HG02973 (cell line): ENCODE measurements around the gene CENPP.

ENCODE experiments used
- ATAC-seq: cut with Tn5 transposase; IDR thresholded peaks from one replicate; pipeline ENCODE4 v1.9.1; 2021; ENCODE audit warnings: moderate library complexity; ENCODE audit not compliant: unreplicated experiment

Gene CENPP

GRCh38 chr9:92650839-92651621 is 325.3 kb downstream of the CENPP start:
- no peak for ATAC-seq

GRCh38 chr9:92652461-92652860 is 326.7 kb downstream of the CENPP start:
- no peak for ATAC-seq

- no peak for ATAC-seq
Measured at GRCh38 chr9:92654481-92655301, 328.9 kb downstream of the CENPP start.

GRCh38 chr9:92655366-92655765 is 329.6 kb downstream of the CENPP start:
- no peak for ATAC-seq

- no peak for ATAC-seq
Measured at GRCh38 chr9:92655896-92656536, 330.3 kb downstream of the CENPP start.

GRCh38 chr9:92656537-92656925 is 330.8 kb downstream of the CENPP start:
- ATAC-seq = no peak

GRCh38 chr9:92657296-92658094 is 331.7 kb downstream of the CENPP start:
- no peak for ATAC-seq

- ATAC-seq = no peak
Measured at GRCh38 chr9:92658176-92658575, 332.4 kb downstream of the CENPP start.

- no peak for ATAC-seq
Measured at GRCh38 chr9:92658611-92659010, 332.9 kb downstream of the CENPP start.

GRCh38 chr9:92659601-92660000 is 333.8 kb downstream of the CENPP start:
- no peak for ATAC-seq

- no peak for ATAC-seq
Measured at GRCh38 chr9:92660266-92660665, 334.5 kb downstream of the CENPP start.

- ATAC-seq = no peak
Measured at GRCh38 chr9:92661127-92661526, 335.4 kb downstream of the CENPP start.

- no peak for ATAC-seq
Measured at GRCh38 chr9:92661743-92662142, 336.0 kb downstream of the CENPP start.

GRCh38 chr9:92663126-92663525 is 337.4 kb downstream of the CENPP start:
- no peak for ATAC-seq

- no peak for ATAC-seq
Measured at GRCh38 chr9:92663951-92664350, 338.2 kb downstream of the CENPP start.

- peak; percentile 42 for ATAC-seq
Measured at GRCh38 chr9:92664394-92665152, 338.8 kb downstream of the CENPP start.

- no peak for ATAC-seq
Measured at GRCh38 chr9:92665836-92666235, 340.1 kb downstream of the CENPP start.

GRCh38 chr9:92666236-92666635 is 340.5 kb downstream of the CENPP start:
- no peak for ATAC-seq

- ATAC-seq = no peak
Measured at GRCh38 chr9:92666912-92667532, 341.3 kb downstream of the CENPP start.
